H1 (cell line): Measurements from ENCODE around the gene MAPK4. TPM values are rescaled to one million over a fixed set of nuclear protein-coding genes. Genes with fewer than 3 reads are reported as not detected.

ENCODE experiments used
- ASH2L ChIP-seq: fragments of 200-600, 300-600 bp; sonication (generic); IDR thresholded peaks from one replicate; pipeline ENCODE4 v1.7.1; 2017; ENCODE audit warnings: low read length
- CHD1 ChIP-seq: IDR thresholded peaks from 2 replicates; pipeline ENCODE4 v1.6.1; 2012; ENCODE audit warnings: low read depth, low read length, improper control_type of control experiment
- HDAC2 ChIP-seq, 2 experiments: fragments of 300-600 bp in 1 of 2; sonication (generic) in 1 of 2; IDR thresholded peaks; 2 replicates each; pipeline ENCODE4 v1.6.1; 2011 to 2012; ENCODE audit warnings: low read depth in 2 of 2, low read length in 2 of 2, mild to moderate bottlenecking in 2 of 2, moderate library complexity in 2 of 2, borderline replicate concordance in 1 of 2, inconsistent platforms in 1 of 2
- NANOG ChIP-seq: IDR thresholded peaks from 2 replicates; pipeline ENCODE4 v1.6.1; 2011; ENCODE audit warnings: low read length, low read depth, mild to moderate bottlenecking, inconsistent platforms; ENCODE audit not compliant: insufficient read depth, poor library complexity, severe bottlenecking
- POLR2A ChIP-seq, 2 experiments: IDR thresholded peaks; 1 replicate in 1 of 2; 2 replicates in 1 of 2; pipeline ENCODE4 v1.6.1; 2011; ENCODE audit warnings: low read depth in 2 of 2, low read length in 2 of 2, mild to moderate bottlenecking in 2 of 2; ENCODE audit errors: control extremely low read depth in 1 of 2
- POLR2AphosphoS5 ChIP-seq: IDR thresholded peaks from 2 replicates; pipeline ENCODE4 v1.6.1; 2011; ENCODE audit warnings: low read depth, low read length
- SIN3A ChIP-seq, 2 experiments: IDR thresholded peaks in 1 of 2; conservative IDR thresholded peaks in 1 of 2; 2 replicates each; pipeline ENCODE4 v1.6.1; 2011 to 2012; ENCODE audit warnings: low read length in 2 of 2, improper control_type of control experiment in 1 of 2, low read depth in 1 of 2, mild to moderate bottlenecking in 1 of 2
- SP4 ChIP-seq: IDR thresholded peaks from 2 replicates; pipeline ENCODE4 v1.6.1; 2012; ENCODE audit warnings: low read length, inconsistent platforms
- TEAD4 ChIP-seq: IDR thresholded peaks from 2 replicates; pipeline ENCODE4 v1.6.1; 2012; ENCODE audit warnings: low read depth, low read length, inconsistent platforms, mixed read lengths
- polyA plus RNA-seq, 7 experiments: library from polyadenylated mRNA; depleted of rRNA in 3 of 7; stranded (reverse) in 5 of 7; unstranded in 2 of 7; fragments of >200 nt in 5 of 7; fragments of 200-250 nt in 2 of 7; gene quantifications; 1 replicate in 5 of 7; 2 replicates in 1 of 7; 4 replicates in 1 of 7; pipeline versions ENCODE4 v1.2.1 to v1.2.3, GENCODE V29; 2011 to 2013; ENCODE audit warnings: missing spikeins in 2 of 7, mixed read lengths in 2 of 7
- total RNA-seq: library from RNA; stranded (reverse); fragmentation: NEBNext Ultra II Directional; extraction: Animal tissue kit (Norgen Biotek cat#: 25700); gene quantifications from 2 replicates; pipeline ENCODE4 v1.2.1, GENCODE V29; 2021
- TF ChIP-seq, protein P1 (sequence below): fragments of 300-600 bp; sonication (generic); IDR thresholded peaks from 2 replicates; pipeline ENCODE4 v1.7.1; 2012; ENCODE audit warnings: low read length, moderate library complexity, mild to moderate bottlenecking, inconsistent platforms; ENCODE audit not compliant: insufficient replicate concordance

MAPK4 gene
- total and polyA plus RNA-seq, 2 of the 8 experiments (the other 6 are each of a cell fraction or from before 2014, with no cell fraction given): 3.2 to 3.7 TPM

GRCh38 chr18:50727721-50728471 lies 168.0 kb downstream of the MAPK4 start (continued):
- TF ChIP-seq, protein P1, sequence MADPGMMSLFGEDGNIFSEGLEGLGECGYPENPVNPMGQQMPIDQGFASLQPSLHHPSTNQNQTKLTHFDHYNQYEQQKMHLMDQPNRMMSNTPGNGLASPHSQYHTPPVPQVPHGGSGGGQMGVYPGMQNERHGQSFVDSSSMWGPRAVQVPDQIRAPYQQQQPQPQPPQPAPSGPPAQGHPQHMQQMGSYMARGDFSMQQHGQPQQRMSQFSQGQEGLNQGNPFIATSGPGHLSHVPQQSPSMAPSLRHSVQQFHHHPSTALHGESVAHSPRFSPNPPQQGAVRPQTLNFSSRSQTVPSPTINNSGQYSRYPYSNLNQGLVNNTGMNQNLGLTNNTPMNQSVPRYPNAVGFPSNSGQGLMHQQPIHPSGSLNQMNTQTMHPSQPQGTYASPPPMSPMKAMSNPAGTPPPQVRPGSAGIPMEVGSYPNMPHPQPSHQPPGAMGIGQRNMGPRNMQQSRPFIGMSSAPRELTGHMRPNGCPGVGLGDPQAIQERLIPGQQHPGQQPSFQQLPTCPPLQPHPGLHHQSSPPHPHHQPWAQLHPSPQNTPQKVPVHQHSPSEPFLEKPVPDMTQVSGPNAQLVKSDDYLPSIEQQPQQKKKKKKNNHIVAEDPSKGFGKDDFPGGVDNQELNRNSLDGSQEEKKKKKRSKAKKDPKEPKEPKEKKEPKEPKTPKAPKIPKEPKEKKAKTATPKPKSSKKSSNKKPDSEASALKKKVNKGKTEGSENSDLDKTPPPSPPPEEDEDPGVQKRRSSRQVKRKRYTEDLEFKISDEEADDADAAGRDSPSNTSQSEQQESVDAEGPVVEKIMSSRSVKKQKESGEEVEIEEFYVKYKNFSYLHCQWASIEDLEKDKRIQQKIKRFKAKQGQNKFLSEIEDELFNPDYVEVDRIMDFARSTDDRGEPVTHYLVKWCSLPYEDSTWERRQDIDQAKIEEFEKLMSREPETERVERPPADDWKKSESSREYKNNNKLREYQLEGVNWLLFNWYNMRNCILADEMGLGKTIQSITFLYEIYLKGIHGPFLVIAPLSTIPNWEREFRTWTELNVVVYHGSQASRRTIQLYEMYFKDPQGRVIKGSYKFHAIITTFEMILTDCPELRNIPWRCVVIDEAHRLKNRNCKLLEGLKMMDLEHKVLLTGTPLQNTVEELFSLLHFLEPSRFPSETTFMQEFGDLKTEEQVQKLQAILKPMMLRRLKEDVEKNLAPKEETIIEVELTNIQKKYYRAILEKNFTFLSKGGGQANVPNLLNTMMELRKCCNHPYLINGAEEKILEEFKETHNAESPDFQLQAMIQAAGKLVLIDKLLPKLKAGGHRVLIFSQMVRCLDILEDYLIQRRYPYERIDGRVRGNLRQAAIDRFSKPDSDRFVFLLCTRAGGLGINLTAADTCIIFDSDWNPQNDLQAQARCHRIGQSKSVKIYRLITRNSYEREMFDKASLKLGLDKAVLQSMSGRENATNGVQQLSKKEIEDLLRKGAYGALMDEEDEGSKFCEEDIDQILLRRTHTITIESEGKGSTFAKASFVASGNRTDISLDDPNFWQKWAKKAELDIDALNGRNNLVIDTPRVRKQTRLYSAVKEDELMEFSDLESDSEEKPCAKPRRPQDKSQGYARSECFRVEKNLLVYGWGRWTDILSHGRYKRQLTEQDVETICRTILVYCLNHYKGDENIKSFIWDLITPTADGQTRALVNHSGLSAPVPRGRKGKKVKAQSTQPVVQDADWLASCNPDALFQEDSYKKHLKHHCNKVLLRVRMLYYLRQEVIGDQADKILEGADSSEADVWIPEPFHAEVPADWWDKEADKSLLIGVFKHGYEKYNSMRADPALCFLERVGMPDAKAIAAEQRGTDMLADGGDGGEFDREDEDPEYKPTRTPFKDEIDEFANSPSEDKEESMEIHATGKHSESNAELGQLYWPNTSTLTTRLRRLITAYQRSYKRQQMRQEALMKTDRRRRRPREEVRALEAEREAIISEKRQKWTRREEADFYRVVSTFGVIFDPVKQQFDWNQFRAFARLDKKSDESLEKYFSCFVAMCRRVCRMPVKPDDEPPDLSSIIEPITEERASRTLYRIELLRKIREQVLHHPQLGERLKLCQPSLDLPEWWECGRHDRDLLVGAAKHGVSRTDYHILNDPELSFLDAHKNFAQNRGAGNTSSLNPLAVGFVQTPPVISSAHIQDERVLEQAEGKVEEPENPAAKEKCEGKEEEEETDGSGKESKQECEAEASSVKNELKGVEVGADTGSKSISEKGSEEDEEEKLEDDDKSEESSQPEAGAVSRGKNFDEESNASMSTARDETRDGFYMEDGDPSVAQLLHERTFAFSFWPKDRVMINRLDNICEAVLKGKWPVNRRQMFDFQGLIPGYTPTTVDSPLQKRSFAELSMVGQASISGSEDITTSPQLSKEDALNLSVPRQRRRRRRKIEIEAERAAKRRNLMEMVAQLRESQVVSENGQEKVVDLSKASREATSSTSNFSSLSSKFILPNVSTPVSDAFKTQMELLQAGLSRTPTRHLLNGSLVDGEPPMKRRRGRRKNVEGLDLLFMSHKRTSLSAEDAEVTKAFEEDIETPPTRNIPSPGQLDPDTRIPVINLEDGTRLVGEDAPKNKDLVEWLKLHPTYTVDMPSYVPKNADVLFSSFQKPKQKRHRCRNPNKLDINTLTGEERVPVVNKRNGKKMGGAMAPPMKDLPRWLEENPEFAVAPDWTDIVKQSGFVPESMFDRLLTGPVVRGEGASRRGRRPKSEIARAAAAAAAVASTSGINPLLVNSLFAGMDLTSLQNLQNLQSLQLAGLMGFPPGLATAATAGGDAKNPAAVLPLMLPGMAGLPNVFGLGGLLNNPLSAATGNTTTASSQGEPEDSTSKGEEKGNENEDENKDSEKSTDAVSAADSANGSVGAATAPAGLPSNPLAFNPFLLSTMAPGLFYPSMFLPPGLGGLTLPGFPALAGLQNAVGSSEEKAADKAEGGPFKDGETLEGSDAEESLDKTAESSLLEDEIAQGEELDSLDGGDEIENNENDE: no peak
- no peak for TF ChIP-seq POLR2AphosphoS5
- TF ChIP-seq SP4: no peak
- no peak for TF ChIP-seq SIN3A (conservative IDR thresholded peaks at IDR 0.05 in 1 of 2, IDR thresholded peaks at IDR 0.05 in 1 of 2; ENCODE audit: low read depth in 1 of 2, low read length in 2 of 2)
- no peak for TF ChIP-seq ASH2L
- TF ChIP-seq NANOG: no peak
- TF ChIP-seq POLR2A (IDR thresholded peaks at IDR 0.05; ENCODE audit: control extremely low read depth in 1 of 2, low read depth in 2 of 2, low read length in 2 of 2): no peak
- no peak for TF ChIP-seq CHD1
- no peak for TF ChIP-seq TEAD4
- no peak for TF ChIP-seq HDAC2 (IDR thresholded peaks at IDR 0.05; ENCODE audit: borderline replicate concordance in 1 of 2, low read depth in 2 of 2, low read length in 2 of 2)
